HepG2 (cell line): Measurements from ENCODE around the gene CYP2W1. TPM values are rescaled to one million over a fixed set of nuclear protein-coding genes. Genes with fewer than 3 reads are reported as not detected.
"Not testable (repeated sequence)": the region's sequence is repeated elsewhere in the genome, so short reads cannot be mapped to it uniquely, and the experiment has no call there.

Experiments
- ATAC-seq: fragments of 200-7000 bp; cut with Tn5 transposase; 3 replicates; pipeline ENCODE4 v1.9.1; 2020; ENCODE audit warnings: mild to moderate bottlenecking, moderate library complexity
- BruUV-seq: library from RNA; stranded (reverse); fragments of 400-500 nt; replicated peaks from 2 replicates; lab custom pipeline; 2021; lab: Mats Ljungman, UMichigan
- CTCF ChIA-PET: fragments of 300-600 bp; formaldehyde crosslinking; extraction: SDS; loops from one replicate; lab custom pipeline; 2021; ENCODE audit warnings: low total read pairs, inconsistent platforms, low intra/inter-chr PET ratio; lab: Yijun Ruan, JAX
- POLR2A ChIA-PET: fragments of 350-600 bp; sonication (Branson Sonifier 250); formaldehyde crosslinking; loops from one replicate; lab custom pipeline; 2020; ENCODE audit warnings: antibody characterized with exemption, inconsistent platforms; lab: Yijun Ruan, JAX
- DNase-seq: peaks from one replicate; pipeline ENCODE4 v3.0.0-alpha.2; 2015; ENCODE audit warnings: low spot score
- FAIRE-seq: peaks from 3 replicates; lab custom pipeline; 2011; peaks lifted over from hg19 to GRCh38; lab: Jason Lieb, UNC
- H2AFZ ChIP-seq: one replicate; pipeline ENCODE4 v1.6.1; 2011; ENCODE audit warnings: low read length, inconsistent platforms
- H3K27ac ChIP-seq: fragments of 300-600 bp; 3 replicates; pipeline ENCODE4 v1.8.0; 2011; ENCODE audit warnings: mixed run types, mild to moderate bottlenecking, mixed read lengths, low read length, inconsistent platforms; ENCODE audit not compliant: insufficient read depth; ENCODE audit errors: extremely low read length
- H3K27me3 ChIP-seq, 2 experiments: fragments of 200-600 bp in 1 of 2; 2 replicates in 1 of 2; 3 replicates in 1 of 2; pipeline versions ENCODE4 v1.6.0 to v1.8.0; 2011; ENCODE audit warnings: low read length in 2 of 2, mild to moderate bottlenecking in 2 of 2, moderate library complexity in 2 of 2, inconsistent platforms in 1 of 2; ENCODE audit not compliant: insufficient read depth in 2 of 2, control insufficient read depth in 1 of 2
- H3K36me3 ChIP-seq, 2 experiments: fragments of 200-600 bp in 1 of 2; replicated peaks in 1 of 2; 2 replicates in 1 of 2; 3 replicates in 1 of 2; pipeline versions ENCODE4 v1.5.1 to v1.8.0; 2011; ENCODE audit warnings: low read length in 2 of 2, inconsistent platforms in 1 of 2; ENCODE audit not compliant: insufficient read depth in 2 of 2, control insufficient read depth in 1 of 2
- H3K4me1 ChIP-seq: 2 replicates; pipeline ENCODE4 v1.5.1; 2012; ENCODE audit warnings: low read length, inconsistent platforms; ENCODE audit not compliant: insufficient read depth
- H3K4me2 ChIP-seq: 2 replicates; pipeline ENCODE4 v1.6.0; 2011; ENCODE audit warnings: low read depth, low read length, inconsistent platforms
- H3K4me3 ChIP-seq, 3 experiments: fragments of 200-600 bp in 1 of 3; sonication (generic), shearing (Covaris generic) in 1 of 3; replicated peaks in 1 of 3; 2 replicates each; pipeline ENCODE4 v1.5.1; 2011 to 2016; ENCODE audit warnings: low read length in 3 of 3, inconsistent platforms in 2 of 3, low read depth in 2 of 3, mild to moderate bottlenecking in 2 of 3, control low read depth in 1 of 3, mixed read lengths in 1 of 3; ENCODE audit not compliant: insufficient read depth in 1 of 3
- H3K79me2 ChIP-seq: one replicate; pipeline ENCODE4 v1.6.1; 2011; ENCODE audit warnings: low read length, inconsistent platforms; ENCODE audit not compliant: insufficient read depth
- H3K9ac ChIP-seq: 2 replicates; pipeline ENCODE4 v1.6.0; 2011; ENCODE audit warnings: mild to moderate bottlenecking, low read depth, low read length, inconsistent platforms; ENCODE audit not compliant: insufficient read depth
- H3K9me3 ChIP-seq: 2 replicates; pipeline ENCODE4 v1.5.1; 2012; ENCODE audit warnings: mild to moderate bottlenecking, low read length
- H4K20me1 ChIP-seq: 2 replicates; pipeline ENCODE4 v1.6.0; 2011; ENCODE audit warnings: inconsistent platforms, mild to moderate bottlenecking, low read length, moderate library complexity; ENCODE audit not compliant: insufficient read depth
- HNRNPL ChIP-seq: fragments of 200-400 bp; formaldehyde crosslinking; IDR thresholded peaks from 2 replicates; pipeline ENCODE4 v1.6.1; 2017; ENCODE audit warnings: mild to moderate bottlenecking, low read depth, low read length
- WGBS: methylation state at CpG from one replicate; pipeline ENCODE4 v1.1.6; 2017; ENCODE audit warnings: low lambda C conversion rate; 5-methylcytosine and 5-hydroxymethylcytosine counted together
- in situ Hi-C: cut with HindIII; loops from 2 replicates; pipeline ENCODE4 v1.10.0; 2017; ENCODE audit warnings: low pct_unique_long_range_greater_than_20kb; ENCODE audit not compliant: extremely low pct_ligation_motif_present
- intact Hi-C: fragments of 100-400 bp; cut with micrococcal nuclease; formaldehyde crosslinking; loops from one replicate; pipeline ENCODE4 v1.10.0; 2022; ENCODE audit not compliant: unreplicated experiment
- polyA plus RNA-seq, 8 experiments: library from polyadenylated mRNA; depleted of rRNA in 3 of 8; stranded (reverse) in 7 of 8; unstranded in 1 of 8; fragments of >200 nt; fragmentation: Illumina TruSeq in 4 of 8; extraction: Trizol in 4 of 8; gene quantifications; 2 replicates each; pipeline versions ENCODE4 v1.2.1 to v1.2.3, GENCODE V29; 2011 to 2016; ENCODE audit warnings: low read depth in 4 of 8, missing spikeins in 1 of 8, mixed read lengths in 1 of 8; ENCODE audit not compliant: insufficient read depth in 1 of 8
- total RNA-seq, 5 experiments: library from RNA; depleted of rRNA; stranded (reverse); fragments of >200 nt; fragmentation: Illumina TruSeq; extraction: Trizol; gene quantifications; 2 replicates each; pipeline ENCODE4 v1.2.3, GENCODE V29; 2016; ENCODE audit warnings: low read depth in 1 of 5

Gene CYP2W1
- total and polyA plus RNA-seq, 2 of the 13 experiments (the other 11 are each of a cell fraction or from before 2014, with no cell fraction given): 19.5 to 31.7 TPM

DNA sequence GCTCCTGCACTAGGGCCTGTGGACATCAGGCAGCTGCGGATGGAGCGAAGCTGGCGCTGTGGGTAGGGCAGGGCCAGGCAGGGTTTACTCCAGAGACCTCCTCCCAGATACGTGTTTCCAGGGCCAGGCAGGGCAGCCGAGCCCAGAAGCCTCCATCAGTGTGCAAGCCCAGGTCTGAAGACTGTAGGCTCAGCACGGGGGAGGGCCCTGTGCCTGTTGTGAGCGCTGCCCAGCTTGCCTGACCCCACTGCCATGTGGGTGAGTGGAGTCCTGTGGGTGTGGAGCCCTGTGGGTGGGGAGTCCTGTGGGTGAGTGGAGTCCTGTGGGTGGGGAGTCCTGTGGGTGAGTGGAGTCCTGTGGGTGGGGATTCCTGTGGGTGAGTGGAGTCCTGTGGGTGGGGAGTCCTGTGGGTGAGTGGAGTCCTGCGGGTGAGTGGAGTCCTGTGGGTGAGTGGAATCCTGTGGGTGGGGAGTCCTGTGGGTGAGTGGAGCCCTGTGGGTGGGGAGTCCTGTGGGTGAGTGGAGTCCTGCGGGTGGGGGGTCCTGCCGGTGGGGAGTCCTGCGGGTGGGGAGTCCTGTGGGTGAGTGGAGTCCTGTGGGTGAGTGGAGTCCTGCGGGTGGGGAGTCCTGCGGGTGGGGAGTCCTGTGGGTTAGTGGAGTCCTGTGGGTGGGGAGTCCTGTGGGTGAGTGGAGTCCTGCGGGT, 18.2 kb downstream of the CYP2W1 start:
- in situ Hi-C loops, DNase-seq: not testable (repeated sequence)

DNA sequence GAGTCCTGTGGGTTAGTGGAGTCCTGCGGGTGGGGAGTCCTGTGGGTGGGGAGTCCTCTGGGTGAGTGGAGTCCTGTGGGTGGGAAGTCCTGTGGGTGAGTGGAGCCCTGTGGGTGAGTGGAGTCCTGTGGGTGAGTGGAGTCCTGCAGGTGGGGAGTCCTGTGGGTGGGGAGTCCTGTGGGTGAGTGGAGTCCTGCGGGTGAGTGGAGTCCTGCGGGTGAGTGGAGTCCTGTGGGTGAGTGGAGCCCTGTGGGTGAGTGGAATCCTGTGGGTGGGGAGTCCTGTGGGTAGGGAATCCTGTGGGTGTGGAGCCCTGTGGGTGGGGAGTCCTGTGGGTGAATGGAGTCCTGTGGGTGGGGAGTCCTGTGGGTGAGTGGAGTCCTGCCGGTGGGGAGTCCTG, 19.0 kb downstream of the CYP2W1 start:
- H3K36me3 ChIP-seq, in situ Hi-C loops, H3K9me3 ChIP-seq, H3K4me2 ChIP-seq, H3K4me1 ChIP-seq, H3K9ac ChIP-seq, H3K27me3 ChIP-seq, ATAC-seq, FAIRE-seq, H4K20me1 ChIP-seq, POLR2A ChIA-PET, H3K4me3 ChIP-seq, H2AFZ ChIP-seq, DNase-seq, H3K27ac ChIP-seq, CTCF ChIA-PET, BruUV-seq, intact Hi-C loops, H3K79me2 ChIP-seq: not testable (repeated sequence)
- TF ChIP-seq HNRNPL: peak; percentile 83; the same call in 1 of the 2 replicates
- 100% methylated on average over 4 of the region's 4 CpGs for WGBS

More for the DNA sequence above, 18.2 kb downstream of the CYP2W1 start:
- H3K4me3 ChIP-seq, POLR2A ChIA-PET, H3K36me3 ChIP-seq, FAIRE-seq, H3K9me3 ChIP-seq, BruUV-seq, CTCF ChIA-PET, H3K27ac ChIP-seq, H3K4me2 ChIP-seq, H3K9ac ChIP-seq, H3K27me3 ChIP-seq, H4K20me1 ChIP-seq, H3K79me2 ChIP-seq, H3K4me1 ChIP-seq, intact Hi-C loops, H2AFZ ChIP-seq: not testable (repeated sequence)
- ATAC-seq: peak; percentile 61
- TF ChIP-seq HNRNPL: peak; percentile 94
- WGBS: 93% methylated on average over 11 of the region's 14 CpGs
